ENCODE results near the gene RGPD3.
"Not testable (repeated sequence)": the region's sequence is repeated elsewhere in the genome, so short reads cannot be mapped to it uniquely, and the experiment has no call there.

The RGPD3 gene

DNA sequence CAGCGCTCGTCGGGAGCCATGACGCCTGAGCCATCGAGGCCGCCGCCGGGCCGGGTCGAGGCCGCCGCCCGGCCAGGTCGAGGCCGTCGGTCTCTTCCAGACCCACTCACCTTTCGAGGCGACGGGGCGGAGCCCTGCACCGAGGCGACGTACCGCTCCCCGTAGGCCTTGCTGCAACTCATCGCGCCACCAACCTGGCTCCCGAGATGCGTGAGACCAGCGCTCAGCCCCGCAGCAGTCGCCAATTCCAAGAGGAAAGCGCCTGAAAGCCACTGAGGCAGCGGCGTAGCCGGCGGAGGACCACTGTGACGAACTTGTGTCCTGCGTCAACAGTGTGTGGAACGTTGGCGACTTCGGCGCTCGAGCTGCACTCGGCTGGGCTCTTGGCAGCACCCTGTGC is at the start of gene RGPD3:
Gene RGPD3 (minus strand): TSS at position 307 of the 400 bp plus-strand sequence. CDS start 125 bp downstream, at position 182.
- DNase-seq, result not testable (repeated sequence)

DNA sequence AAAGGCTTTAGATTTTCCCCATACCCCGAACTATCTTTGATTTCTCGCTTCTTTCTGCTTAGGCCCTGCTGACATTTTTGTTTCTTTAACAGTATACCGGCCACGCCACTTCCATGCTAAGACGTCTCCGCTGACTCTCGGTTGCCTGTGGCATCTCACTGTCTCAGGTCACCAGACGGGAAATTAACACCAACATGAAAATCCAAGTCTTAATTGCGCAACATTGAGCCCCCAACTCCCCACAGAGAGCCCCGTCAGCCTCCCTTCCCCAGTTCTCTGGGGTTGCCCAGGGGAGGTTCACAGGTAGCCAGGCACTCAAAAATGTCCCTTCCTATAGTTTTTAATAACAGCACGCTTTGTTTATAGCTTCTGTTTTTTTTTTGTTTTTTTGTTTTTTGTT is 49.1 kb upstream of the RGPD3 start:
- no peak for DNase-seq

DNA sequence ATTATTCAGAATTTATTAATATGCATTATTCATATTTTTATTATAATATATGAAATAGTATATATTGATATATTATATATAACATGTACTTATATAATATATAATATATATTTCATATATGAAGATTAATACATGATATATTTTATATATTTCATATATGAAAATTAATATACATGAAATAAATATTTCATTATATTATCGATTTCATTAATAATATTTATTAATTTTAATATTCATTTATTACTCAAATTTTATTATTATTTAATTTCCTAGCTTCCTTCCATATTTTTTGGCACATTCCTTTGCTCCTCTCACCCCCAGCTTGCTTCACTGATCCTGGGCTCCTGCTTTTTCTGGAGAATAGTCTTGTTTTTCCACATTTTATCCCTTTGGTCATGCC is 48.7 kb upstream of the RGPD3 start:
- no peak for DNase-seq

DNA sequence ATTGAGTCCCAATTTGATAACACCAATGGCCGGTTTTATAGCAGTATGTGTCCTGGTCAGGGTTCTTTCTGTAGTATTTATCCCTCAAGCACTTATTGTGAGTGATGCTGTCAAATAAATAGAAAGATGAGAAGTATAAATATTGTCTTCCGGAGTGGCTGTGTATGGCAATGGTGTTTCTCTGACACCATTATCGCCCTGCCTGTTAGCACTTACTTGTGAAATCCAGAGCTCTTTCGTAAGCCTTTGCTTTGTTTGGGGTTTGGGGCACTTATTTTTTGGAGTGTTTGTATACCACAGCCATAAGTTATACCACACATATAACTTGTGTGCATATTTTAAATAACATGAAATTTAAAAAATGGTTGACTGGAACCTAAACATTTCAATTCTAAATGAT is 48.2 kb upstream of the RGPD3 start:
- DNase-seq, result no peak

DNA sequence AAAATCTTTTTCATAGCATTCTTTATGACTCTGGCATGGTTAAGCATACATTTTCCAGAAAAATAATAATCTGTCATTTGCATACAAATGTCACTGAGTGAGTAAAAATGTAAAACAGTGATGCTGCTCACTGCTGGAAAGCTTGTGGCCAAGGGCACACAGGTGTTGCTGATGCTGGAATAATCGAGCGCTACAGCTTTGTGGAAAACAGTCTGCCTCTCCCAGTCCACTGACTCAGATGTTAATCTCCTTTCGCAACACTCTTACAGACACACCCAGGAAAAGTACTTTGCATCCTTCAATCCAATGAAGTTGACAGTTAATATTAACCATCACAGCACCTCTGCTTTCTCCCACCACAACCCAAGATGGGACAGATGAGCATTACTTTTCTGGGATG is 46.6 kb upstream of the RGPD3 start:
- not testable (repeated sequence) for DNase-seq

DNA sequence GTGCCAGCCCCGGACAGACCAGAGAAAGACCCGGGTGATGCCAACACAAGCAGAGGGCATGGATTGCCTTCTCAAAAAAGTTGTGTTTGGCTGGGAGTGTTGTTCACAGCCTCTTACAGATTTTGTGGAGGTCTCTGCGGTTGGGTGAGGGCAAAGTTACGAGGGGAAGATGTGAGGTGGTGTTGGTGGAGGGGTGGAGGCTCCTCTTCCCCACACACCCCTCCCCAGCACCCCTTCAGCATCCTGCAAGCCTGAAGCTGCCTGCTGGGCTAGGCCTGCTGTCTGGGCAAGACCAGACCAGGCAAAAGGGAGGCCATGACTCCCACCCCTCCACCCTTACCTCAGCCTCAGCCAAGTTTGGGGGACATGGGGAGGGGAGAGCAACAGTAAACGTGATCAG is 45.2 kb upstream of the RGPD3 start:
- DNase-seq, result not testable (repeated sequence)

DNA sequence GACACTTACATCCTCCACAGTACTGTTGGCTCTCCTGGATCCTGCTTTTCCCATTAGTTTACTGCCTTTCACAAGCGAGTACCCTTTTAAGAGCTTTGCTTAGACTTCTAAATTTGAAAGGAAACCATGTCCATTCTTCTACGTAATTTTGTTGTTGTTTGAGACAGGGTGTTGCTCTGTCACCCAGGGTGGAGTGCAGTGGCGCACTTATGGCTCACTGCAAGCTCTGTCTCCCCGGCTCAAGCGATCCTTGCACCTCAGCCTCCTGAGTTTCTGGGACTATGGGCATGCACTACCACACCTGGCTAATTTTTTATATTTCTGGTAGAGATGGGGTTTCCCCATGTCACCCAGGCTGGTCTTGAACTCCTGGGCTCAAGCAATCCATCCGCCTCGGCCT is 43.7 kb upstream of the RGPD3 start:
- DNase-seq, result not testable (repeated sequence)

DNA sequence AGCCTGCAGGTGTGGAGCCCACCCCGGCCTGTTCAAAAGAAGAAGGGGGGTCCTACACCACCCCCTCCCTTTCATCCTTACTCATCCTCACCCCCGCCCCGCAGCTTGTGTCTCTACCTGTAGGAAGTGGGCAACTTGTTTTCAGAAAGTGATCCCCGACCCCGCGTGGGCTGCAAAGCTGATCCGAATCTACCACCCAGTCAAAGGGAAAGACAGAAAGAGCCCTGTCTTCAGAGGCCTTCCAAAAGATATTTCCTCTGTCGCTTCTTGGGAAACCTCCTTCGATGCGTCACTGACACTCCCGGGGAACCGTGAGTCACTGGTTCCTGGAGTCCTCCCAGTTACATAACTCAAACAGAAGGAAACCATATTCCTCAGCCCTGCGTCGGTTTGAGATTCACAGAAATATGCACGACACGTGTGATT is 43.3 kb upstream of the RGPD3 start:
- DNase-seq, result not testable (repeated sequence)

DNA sequence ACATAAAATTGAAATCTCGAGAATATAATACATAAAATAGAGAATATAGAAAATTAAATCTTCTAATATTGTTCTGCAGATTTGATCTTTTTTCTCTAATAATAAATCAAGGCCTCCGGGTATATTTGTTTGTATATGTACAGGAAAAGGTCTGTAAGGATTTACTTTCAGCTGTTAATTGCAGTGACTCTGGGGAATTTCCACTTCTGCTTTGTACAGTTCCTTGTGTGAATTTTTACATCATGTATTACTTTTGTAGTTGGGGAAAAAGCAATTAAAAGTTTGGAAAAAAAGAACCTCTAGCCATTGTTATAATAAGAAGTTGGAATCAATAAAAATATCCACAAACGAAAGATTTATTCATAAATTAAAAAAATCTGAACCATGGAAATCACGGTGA is 42.6 kb upstream of the RGPD3 start:
- not testable (repeated sequence) for DNase-seq

DNA sequence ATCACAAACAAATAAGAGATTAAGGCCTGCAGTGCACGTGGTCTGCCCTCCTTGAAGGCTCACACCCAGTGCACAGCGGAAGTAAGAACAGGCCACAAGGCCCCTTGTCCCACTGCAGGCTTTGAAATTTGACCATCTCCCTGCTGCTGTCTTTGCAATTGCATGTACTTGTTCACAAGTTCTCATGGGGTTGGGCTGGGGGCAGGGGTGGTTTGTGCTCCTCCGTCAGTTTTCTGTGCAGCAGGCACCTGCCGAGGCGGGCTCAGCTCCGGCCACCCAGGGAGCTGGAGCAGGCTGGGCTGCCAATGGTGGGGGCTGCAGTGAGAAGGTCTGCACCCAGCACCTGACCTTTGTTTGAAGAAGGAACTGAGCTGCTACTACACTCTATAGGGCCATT is 41.2 kb upstream of the RGPD3 start:
- DNase-seq, result not testable (repeated sequence)

DNA sequence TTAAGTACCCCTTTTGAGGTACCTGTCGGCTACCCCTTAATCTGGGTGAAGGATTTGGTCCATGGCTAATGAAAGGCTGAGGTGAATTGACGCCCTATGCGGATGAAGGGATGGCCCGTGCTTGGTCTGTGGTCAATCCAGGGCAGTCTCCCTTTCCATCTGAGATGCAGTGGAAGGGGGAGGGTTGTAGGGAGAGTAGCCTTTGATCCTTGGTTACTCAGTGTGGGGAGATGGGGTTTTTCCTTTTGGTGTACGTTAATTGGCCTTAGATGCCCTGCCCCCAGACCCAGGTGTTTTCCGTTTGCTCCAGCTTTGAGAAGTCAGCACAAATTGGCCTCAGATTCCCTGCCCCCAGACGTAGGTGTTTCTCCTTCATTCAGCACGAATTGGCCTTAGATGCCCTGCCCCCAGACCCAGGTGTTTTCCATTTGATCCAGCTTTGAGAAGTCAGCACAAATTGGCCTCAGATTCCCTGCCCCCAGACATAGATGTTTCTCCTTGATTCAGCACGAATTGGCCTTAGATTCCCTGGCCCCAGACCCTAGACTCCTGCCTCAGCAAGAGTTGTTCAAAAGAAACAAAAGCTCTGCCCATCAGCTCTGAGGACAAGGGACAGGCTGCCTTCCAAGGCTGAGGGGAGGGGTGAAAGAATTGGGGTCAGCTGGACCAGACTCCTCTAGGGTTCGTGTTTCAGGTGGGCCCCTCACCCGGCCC is 40.6 kb upstream of the RGPD3 start:
- not testable (repeated sequence) for DNase-seq

DNA sequence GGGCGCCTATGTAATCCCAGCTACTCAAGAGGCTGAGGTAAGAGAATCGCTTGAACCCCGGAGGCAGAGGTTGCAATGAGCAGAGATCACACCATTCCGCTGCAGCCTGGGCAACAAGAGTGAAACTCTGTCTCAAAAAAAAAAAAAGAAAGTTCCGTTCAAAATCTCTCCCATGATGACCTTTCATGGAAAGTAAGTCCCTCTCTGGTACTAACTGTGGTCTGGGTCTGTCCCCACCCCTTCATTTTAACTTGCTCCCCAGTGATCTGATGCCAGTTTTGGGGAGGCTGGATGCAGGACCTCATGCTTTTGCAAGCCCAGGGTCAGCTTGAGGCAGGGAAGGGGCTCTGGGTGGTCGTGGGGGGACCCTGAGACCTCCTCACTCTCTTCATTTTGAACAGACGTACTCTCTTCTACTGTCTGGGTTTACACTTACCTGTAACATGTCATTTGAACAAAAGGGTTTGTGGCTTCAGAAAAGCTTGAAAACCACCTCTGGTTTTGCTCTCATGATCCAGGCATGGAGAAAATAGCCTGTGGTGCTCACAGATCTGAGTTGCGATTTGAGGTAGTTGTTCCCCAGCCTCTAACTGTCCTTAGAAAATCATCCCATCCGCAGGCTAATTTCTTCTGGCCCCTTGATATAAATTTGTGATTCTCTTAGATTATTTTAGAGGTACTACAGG is 37.9 kb upstream of the RGPD3 start:
- not testable (repeated sequence) for DNase-seq

DNA sequence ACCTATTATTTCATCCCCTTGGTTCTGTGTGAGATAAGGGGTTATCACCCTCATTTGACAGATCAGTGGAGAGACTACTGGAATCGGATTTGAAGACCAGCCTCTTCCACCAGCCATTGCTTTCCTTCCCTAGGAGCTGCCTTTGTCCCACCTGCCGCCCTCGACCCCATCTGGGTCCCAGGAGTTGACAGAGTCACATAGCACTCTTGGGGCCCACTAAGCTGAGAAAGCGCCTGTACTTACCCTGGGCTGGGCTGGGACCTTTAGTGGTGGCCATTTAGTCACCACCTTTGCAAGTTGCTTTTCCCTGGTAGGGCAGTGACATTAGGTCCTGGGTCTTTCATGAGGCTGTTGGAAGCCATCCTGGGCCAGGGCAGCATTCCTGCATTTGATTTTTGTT is 36.6 kb upstream of the RGPD3 start:
- DNase-seq, result not testable (repeated sequence)

DNA sequence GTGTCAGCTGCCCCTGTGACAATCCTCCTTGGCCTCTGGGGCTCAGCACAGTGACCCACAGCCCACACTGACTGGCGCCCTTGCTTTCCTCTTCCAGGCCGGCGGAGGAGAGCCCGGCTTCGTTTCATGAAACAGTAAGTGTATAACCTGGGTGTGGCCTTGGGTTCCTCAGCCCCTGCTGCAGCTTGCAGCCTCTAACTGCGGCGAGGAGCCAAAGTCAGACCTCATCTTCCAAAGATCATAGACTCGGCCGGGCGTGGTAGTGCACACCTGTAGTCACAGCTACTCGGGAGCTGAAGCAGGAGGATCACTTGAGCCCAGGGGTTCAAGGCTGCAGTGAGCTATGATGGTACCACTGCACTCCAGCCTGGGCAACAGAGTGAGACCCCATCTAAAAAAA is 36.0 kb upstream of the RGPD3 start:
- DNase-seq, result not testable (repeated sequence)

DNA sequence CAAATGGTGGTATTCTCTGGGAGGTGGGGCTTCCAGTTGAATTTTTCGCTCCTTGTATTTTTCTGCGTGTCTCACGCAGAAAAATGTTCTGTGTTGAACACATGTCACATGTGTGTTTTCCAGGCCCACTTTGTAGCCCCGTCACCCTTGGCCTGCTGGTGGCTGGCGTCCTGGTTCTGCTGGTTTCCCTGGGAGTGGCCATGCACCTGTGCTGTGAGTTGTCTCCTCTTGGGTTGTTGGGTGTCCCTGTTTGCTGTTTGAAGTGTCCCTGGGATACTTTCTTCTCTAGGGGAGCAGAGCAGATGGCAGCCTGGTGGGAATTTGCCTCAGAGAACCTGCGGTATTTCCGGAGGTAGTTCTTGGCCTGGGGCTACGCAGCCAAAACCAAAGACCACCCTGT is 34.1 kb upstream of the RGPD3 start:
- not testable (repeated sequence) for DNase-seq

DNA sequence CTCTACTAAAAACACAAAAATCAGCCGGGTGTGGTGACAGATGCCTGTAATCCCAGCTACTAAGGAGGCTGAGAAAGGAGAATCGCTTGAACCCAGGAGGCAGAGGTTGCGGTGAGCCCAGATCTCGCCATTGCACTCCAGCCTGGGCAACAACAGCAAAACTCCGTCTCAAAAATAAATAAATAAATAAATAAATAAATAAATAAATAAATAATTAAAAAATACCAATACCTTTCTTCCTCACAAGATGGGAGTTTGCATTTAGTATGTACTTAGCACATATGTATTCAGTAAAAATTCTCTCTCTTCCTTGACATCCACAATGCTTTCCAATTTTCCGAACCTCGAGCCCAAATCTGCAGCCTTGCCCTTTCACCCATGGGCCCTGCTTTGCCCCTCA is 32.1 kb upstream of the RGPD3 start:
- not testable (repeated sequence) for DNase-seq

DNA sequence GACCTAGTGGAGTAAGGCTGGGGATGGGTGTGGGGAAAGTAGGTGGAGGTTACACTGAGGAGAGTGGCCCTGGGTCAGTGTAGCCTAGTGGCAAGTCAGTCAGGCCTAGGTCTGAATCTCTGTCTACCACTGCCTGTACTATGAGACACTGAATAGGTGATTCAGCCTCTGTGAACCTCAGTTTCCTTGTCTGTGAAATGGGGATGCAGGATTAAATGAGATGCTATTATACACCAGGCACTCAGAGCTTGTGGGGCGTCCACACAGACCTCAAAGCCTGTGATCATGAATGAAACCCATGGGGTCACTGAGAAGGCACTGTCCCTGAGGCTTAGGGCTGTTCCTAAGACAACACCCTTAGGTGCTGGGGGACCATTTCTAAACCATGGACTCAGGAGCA is 30.3 kb upstream of the RGPD3 start:
- DNase-seq, result not testable (repeated sequence)

DNA sequence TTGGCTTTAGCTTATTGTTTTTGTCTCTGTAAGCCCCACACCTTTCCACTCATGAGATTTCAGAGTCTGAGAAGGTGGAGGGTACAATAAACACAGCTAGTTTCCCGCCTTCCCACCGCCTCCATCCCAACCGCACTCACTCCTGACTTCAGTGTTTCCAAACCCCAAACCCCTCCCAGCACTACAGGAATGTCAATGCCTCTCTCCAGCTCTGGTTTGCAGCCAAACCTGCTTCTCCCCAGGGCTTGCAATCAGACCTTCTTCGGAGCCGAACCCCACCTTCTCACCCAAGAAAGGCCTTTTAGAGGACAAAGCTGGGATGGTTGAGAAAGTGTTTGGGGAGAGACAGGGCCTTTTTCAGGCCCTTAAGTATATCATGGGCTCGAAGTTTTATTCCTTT is 24.7 kb upstream of the RGPD3 start:
- DNase-seq, result not testable (repeated sequence)

DNA sequence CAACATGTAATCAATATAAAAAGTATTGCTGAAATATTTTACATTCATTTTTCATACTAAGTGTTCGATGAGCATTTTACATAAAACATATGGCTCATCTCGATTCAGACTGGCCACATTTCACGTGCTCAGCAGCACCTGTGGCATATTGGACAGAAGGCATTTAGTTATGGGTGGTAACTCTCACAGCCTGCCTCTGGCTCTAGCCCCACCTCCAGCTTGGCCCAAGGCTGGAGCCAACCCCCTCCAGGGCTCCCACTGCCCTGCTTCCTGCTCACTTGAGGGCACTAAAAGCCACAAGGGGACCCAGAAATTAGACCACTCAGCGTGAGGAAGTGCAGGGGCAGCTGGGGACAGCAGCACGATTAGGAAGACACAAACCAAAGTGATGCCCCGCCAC is 24.2 kb upstream of the RGPD3 start:
- not testable (repeated sequence) for DNase-seq

DNA sequence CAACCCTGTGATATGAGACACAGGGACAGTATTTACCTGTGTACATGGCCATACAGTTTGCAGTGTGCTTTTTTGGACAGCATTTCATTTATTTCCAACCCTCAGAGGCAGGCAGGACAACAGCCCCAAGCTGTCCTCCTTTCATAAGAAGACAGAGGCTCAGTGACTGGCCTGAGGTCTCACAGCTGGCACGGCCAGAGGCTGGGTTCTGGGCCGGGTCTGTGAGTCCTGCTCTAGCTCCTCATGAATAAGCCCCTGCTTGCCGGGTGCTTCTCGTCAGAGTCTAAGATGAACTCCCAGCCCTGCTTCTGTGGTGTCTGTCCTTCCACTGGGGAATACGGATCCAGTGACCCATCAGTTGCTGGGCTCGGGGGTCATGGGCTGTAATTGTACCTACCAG is 21.5 kb upstream of the RGPD3 start:
- not testable (repeated sequence) for DNase-seq

DNA sequence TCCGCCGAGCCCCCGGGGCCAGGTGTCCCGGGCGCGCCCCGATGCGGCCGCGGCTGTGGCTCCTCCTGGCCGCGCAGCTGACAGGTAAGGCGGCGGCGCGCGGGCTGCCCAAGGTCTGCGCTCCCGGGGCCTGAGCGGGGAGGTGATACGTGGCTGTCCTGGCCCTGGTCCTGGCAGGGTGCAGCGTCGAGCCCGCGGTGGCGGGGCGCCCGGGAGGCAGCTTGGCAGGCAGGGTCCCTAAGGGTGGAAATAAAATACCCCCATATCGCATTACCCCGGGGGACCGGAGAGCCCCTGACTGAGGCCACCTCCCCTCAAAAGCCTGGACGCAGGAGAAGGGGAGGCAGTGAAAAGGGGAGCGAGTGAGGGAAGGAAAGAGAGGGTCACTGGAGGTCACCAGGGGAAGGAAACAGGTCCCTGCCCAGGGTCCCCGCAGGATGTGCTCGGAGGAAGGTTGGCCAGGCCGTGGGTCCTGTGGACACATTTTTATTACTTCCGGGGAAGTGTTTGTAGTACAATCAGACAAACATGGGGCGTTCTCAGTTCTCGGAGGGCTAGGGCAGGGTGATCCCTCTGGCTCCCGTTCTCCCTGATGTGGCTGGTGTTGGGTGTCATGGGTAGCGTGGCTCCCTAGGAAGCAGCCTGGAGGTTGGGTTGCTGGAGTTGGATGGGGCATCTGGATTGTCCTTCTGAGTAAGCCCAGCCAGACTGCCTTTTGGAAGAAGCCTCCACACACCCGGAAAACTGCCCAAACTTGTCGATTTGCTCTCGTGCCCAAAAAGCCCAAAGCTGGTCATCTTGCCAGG is 19.4 kb upstream of the RGPD3 start:
- not testable (repeated sequence) for DNase-seq

DNA sequence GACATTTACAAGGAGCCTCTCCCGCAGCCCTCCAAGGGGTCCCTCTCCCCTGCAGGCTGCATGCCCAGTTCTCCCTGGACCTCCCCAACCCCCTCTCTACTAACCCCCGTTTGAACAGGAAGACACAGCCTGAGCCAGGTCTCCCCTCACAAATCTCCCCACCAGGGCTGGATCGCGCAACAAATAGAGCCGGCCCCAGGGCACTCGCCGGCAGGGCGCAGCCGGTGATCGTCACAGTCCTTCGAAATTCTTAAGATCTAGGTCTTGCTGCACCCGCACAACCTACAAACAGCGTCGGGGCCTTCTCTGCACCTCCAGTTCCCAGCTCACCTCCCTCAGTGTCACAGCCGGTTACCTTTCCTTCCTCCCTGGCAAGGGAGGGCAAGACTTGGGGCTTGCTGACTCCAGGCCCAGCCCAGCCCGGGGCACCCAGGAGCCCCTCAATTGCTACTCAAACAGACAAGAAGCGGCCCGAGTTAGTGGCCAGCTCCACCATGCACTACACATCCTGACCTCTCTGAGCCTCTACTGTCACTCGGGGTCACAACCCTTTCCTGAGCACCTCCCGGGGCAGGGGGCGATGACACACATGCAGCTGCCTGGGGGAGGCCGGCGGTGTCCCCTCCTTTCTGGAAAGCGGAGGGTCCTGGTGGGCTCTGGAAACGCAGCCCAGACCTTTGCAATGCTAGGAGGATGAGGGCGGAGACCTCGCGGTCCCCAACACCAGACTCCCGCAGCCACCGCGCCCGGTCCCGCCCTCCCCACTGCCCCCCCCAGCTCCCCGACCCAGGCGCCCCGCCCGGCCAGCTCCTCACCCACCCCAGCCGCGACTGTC is 18.6 kb upstream of the RGPD3 start, which contains the start of gene CD8B2:
Gene CD8B2 (plus strand): TSS at position 814 of the 835 bp plus-strand sequence. CDS start 63 bp downstream, outside the sequence.
- DNase-seq, result not testable (repeated sequence)
